GM23338 (cell line): ENCODE measurements around the gene MYH4. TPM values are rescaled to one million over a fixed set of nuclear protein-coding genes. Genes with fewer than 3 reads are reported as not detected.

Experiments
- ATAC-seq: fragments of 200-7000 bp; cut with Tn5 transposase; 3 replicates; pipeline ENCODE4 v1.9.1; 2020
- DNase-seq: peaks from one replicate; pipeline ENCODE4 v3.0.0-alpha.2; 2015; ENCODE audit warnings: low spot score
- H2AFZ ChIP-seq: fragments of 200-600 bp; sonication (generic); 2 replicates; pipeline ENCODE4 v1.8.0; 2016; ENCODE audit warnings: antibody characterized with exemption, mild to moderate bottlenecking, moderate library complexity
- H3F3A ChIP-seq: fragments of 200-600 bp; sonication (generic); replicated peaks from 2 replicates; pipeline ENCODE4 v1.8.0; 2017; ENCODE audit warnings: antibody characterized with exemption, mixed run types, low read depth
- H3K27ac ChIP-seq: fragments of 200-600 bp; sonication (generic); 2 replicates; pipeline ENCODE4 v1.6.1; 2016; ENCODE audit warnings: low read depth
- H3K27me3 ChIP-seq: fragments of 200-600 bp; sonication (generic); 2 replicates; pipeline ENCODE4 v1.8.0; 2016; ENCODE audit warnings: mild to moderate bottlenecking, mixed run types, moderate library complexity; ENCODE audit not compliant: insufficient read depth
- H3K36me3 ChIP-seq: fragments of 200-600 bp; sonication (generic); 2 replicates; pipeline ENCODE4 v1.8.0; 2016; ENCODE audit warnings: mild to moderate bottlenecking; ENCODE audit not compliant: insufficient read depth
- H3K4me1 ChIP-seq: fragments of 200-600 bp; sonication (generic); 2 replicates; pipeline ENCODE4 v1.8.0; 2016; ENCODE audit warnings: mild to moderate bottlenecking, moderate library complexity; ENCODE audit not compliant: insufficient read depth
- H3K4me2 ChIP-seq: fragments of 200-600 bp; sonication (generic); 2 replicates; pipeline ENCODE4 v1.7.1; 2017; ENCODE audit warnings: mixed run types
- H3K4me3 ChIP-seq: fragments of 200-600 bp; sonication (generic); 2 replicates; pipeline ENCODE4 v1.6.1; 2016; ENCODE audit warnings: mixed run types
- H3K79me2 ChIP-seq: fragments of 200-600 bp; sonication (generic); replicated peaks from 2 replicates; pipeline ENCODE4 v1.8.0; 2017; ENCODE audit warnings: mild to moderate bottlenecking; ENCODE audit not compliant: insufficient read depth
- H3K9me2 ChIP-seq: fragments of 200-600 bp; sonication (generic); 2 replicates; pipeline ENCODE4 v1.8.0; 2017; ENCODE audit not compliant: insufficient read depth
- H4K20me1 ChIP-seq: fragments of 200-600 bp; sonication (generic); replicated peaks from 2 replicates; pipeline ENCODE4 v1.8.0; 2017; ENCODE audit warnings: mild to moderate bottlenecking; ENCODE audit not compliant: insufficient read depth
- H3K27ac Mint-ChIP-seq: 2 replicates; pipeline ENCODE4 v1.8.0; 2020; ENCODE audit warnings: inconsistent platforms, mild to moderate bottlenecking, moderate library complexity, mixed read lengths
- H3K27me3 Mint-ChIP-seq: 3 replicates; pipeline ENCODE4 v1.8.0; 2022; ENCODE audit warnings: low read depth, mild to moderate bottlenecking, moderate library complexity, mixed read lengths, inconsistent platforms; ENCODE audit not compliant: insufficient read depth, poor library complexity
- H3K36me3 Mint-ChIP-seq: 3 replicates; pipeline ENCODE4 v1.8.0; 2021; ENCODE audit warnings: low read depth, mild to moderate bottlenecking, inconsistent platforms, moderate library complexity, mixed read lengths
- H3K4me1 Mint-ChIP-seq: 3 replicates; pipeline ENCODE4 v1.8.0; 2020; ENCODE audit warnings: mild to moderate bottlenecking, inconsistent platforms, mixed read lengths
- H3K4me3 Mint-ChIP-seq: 3 replicates; pipeline ENCODE4 v1.8.0; 2021; ENCODE audit warnings: moderate library complexity, mild to moderate bottlenecking, inconsistent platforms, mixed read lengths
- H3K9me3 Mint-ChIP-seq: 3 replicates; pipeline ENCODE4 v1.8.0; 2020; ENCODE audit warnings: moderate library complexity, mild to moderate bottlenecking, inconsistent platforms, mixed read lengths
- EZH2phosphoT487 ChIP-seq: fragments of 200-600 bp; sonication (generic); IDR thresholded peaks from one replicate; pipeline ENCODE4 v1.8.1; 2018; ENCODE audit warnings: antibody characterized with exemption; ENCODE audit not compliant: unreplicated experiment
- JUNB ChIP-seq: IDR thresholded peaks from one replicate; pipeline ENCODE4 v1.6.1; 2016; ENCODE audit warnings: antibody characterized with exemption; ENCODE audit not compliant: unreplicated experiment
- POLR2AphosphoS5 ChIP-seq: IDR thresholded peaks from 2 replicates; pipeline ENCODE4 v1.6.1; 2016; ENCODE audit warnings: antibody characterized with exemption, low read depth
- ZNF114 ChIP-seq: fragments of 250-450 bp; sonication (Bioruptor Pico); IDR thresholded peaks from 2 replicates; pipeline ENCODE4 v1.5.0; 2020; ENCODE audit warnings: mild to moderate bottlenecking, moderate library complexity
- ZNF462 ChIP-seq: fragments of 250-450 bp; sonication (Bioruptor Pico); IDR thresholded peaks from 2 replicates; pipeline ENCODE4 v1.5.0; 2020; ENCODE audit warnings: mild to moderate bottlenecking, moderate library complexity
- polyA plus RNA-seq: library from polyadenylated mRNA; unstranded; fragments of >200 nt; fragmentation: Nextera tagmentation; extraction: Ambion mirVana; gene quantifications from 2 replicates; pipeline ENCODE4 v1.2.1, GENCODE V29; 2016
- total RNA-seq: library from RNA; depleted of rRNA; stranded (reverse); fragments of >200 nt; shearing (Covaris generic); gene quantifications from 2 replicates; pipeline ENCODE4 v1.2.3, GENCODE V29; 2014
- TF ChIP-seq, protein P1 (sequence below): IDR thresholded peaks from one replicate; pipeline ENCODE4 v1.6.1; 2018; ENCODE audit warnings: antibody characterized with exemption; ENCODE audit not compliant: unreplicated experiment

The MYH4 gene
- total and polyA plus RNA-seq, 2 experiments from 2014 or later: not detected

DNA sequence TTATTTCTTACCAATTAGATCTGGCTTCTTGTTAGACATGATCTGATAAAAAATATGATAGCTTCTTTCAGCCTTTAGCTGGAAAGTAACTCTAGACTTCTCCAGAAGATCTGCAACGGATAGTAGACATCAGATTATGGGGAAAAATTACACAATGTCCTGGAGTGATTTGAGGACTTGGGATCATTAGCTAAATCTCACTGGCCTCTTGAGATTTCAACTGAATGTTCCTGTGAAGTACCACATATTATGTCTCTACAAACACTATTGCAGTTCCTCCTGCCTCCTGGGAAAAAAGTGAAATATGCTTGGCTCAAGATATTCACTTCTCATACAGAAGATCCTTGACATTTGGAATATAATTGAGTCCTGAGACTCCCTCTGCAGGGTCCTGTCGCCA is 43.5 kb upstream of the MYH4 start:
- TF ChIP-seq JUNB: no peak
- no peak for TF ChIP-seq ZNF462 (CRISPR knock-in tag)
- TF ChIP-seq POLR2AphosphoS5: no peak
- no peak for TF ChIP-seq EZH2phosphoT487
- no peak for TF ChIP-seq ZNF114 (CRISPR knock-in tag)
- TF ChIP-seq, protein P1, sequence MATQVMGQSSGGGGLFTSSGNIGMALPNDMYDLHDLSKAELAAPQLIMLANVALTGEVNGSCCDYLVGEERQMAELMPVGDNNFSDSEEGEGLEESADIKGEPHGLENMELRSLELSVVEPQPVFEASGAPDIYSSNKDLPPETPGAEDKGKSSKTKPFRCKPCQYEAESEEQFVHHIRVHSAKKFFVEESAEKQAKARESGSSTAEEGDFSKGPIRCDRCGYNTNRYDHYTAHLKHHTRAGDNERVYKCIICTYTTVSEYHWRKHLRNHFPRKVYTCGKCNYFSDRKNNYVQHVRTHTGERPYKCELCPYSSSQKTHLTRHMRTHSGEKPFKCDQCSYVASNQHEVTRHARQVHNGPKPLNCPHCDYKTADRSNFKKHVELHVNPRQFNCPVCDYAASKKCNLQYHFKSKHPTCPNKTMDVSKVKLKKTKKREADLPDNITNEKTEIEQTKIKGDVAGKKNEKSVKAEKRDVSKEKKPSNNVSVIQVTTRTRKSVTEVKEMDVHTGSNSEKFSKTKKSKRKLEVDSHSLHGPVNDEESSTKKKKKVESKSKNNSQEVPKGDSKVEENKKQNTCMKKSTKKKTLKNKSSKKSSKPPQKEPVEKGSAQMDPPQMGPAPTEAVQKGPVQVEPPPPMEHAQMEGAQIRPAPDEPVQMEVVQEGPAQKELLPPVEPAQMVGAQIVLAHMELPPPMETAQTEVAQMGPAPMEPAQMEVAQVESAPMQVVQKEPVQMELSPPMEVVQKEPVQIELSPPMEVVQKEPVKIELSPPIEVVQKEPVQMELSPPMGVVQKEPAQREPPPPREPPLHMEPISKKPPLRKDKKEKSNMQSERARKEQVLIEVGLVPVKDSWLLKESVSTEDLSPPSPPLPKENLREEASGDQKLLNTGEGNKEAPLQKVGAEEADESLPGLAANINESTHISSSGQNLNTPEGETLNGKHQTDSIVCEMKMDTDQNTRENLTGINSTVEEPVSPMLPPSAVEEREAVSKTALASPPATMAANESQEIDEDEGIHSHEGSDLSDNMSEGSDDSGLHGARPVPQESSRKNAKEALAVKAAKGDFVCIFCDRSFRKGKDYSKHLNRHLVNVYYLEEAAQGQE: no peak
- H3K4me3 ChIP-seq: no peak overlapping the region
- DNase-seq: no peak
- no peaks in the 10 kb centered on the region for H3K27me3 ChIP-seq
- H3K9me3 Mint-ChIP-seq: no peaks in the 10 kb centered on the region
- no peaks in the 10 kb centered on the region for H3K36me3 ChIP-seq
- no peaks in the 10 kb centered on the region for H3K79me2 ChIP-seq
- H3F3A ChIP-seq: no peaks in the 10 kb centered on the region
- no peak overlapping the region for H3K27ac Mint-ChIP-seq
- no peaks in the 10 kb centered on the region for H3K36me3 Mint-ChIP-seq
- no peak overlapping the region for H3K27ac ChIP-seq
- peaks cover 4% of the 10 kb centered on the region; the same call in 1 of the 2 replicates for H3K4me1 ChIP-seq
- no peak for ATAC-seq
- no peak overlapping the region for H3K4me2 ChIP-seq
- no peak overlapping the region for H3K4me3 Mint-ChIP-seq
- no peaks in the 10 kb centered on the region for H4K20me1 ChIP-seq
- H2AFZ ChIP-seq: no peak overlapping the region
- H3K4me1 Mint-ChIP-seq: peaks cover 9% of the 10 kb centered on the region; the same call in 2 of the 3 replicates
- H3K9me2 ChIP-seq: no peaks in the 10 kb centered on the region
- H3K27me3 Mint-ChIP-seq: no peaks in the 10 kb centered on the region
